GM20000 (cell line): ENCODE results near the gene SCN4B.

Source experiments
- DNase-seq: peaks from one replicate; pipeline ENCODE4 v3.0.0; 2012; ENCODE audit warnings: low spot score
- TF ChIP-seq, protein P1 (sequence below): IDR thresholded peaks from 2 replicates; pipeline ENCODE4 v1.5.1; 2012; ENCODE audit warnings: mild to moderate bottlenecking, control low read depth; ENCODE audit errors: extremely low read depth, missing control alignments

The SCN4B gene

DNA sequence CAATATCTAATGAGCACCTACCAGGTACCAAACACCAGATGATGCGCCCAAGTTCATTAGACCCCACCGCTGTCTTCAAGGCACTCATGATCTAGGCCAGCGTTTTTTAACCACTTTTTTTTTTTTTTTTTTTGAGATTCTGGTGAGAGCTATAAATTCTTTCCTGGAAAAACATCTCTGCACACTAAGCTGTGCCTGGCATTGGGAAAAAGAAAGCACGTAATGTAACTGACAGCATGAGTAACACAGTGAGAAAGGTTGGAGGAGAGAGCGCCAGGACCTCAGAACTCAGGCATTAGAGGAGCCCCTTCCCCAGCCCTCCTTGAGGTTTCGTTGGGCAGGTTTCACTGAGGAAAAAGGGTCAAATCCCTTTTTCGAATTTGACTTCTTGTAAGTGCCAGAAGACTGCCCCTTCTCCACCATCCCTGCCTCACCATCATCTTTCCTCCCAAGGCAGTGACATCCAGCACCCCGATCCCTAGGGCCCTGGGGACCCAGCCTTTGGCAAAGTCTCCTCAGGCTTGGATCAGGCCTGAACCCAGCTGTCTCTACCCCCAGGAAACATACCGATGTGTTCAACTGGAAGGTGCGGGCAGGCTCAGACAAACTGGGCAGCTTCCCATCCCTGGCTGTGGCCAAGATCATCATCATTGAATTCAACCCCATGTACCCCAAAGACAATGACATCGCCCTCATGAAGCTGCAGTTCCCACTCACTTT, 39.8 kb downstream of the SCN4B start:
- TF ChIP-seq, protein P1, sequence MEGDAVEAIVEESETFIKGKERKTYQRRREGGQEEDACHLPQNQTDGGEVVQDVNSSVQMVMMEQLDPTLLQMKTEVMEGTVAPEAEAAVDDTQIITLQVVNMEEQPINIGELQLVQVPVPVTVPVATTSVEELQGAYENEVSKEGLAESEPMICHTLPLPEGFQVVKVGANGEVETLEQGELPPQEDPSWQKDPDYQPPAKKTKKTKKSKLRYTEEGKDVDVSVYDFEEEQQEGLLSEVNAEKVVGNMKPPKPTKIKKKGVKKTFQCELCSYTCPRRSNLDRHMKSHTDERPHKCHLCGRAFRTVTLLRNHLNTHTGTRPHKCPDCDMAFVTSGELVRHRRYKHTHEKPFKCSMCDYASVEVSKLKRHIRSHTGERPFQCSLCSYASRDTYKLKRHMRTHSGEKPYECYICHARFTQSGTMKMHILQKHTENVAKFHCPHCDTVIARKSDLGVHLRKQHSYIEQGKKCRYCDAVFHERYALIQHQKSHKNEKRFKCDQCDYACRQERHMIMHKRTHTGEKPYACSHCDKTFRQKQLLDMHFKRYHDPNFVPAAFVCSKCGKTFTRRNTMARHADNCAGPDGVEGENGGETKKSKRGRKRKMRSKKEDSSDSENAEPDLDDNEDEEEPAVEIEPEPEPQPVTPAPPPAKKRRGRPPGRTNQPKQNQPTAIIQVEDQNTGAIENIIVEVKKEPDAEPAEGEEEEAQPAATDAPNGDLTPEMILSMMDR, result no peak

DNA sequence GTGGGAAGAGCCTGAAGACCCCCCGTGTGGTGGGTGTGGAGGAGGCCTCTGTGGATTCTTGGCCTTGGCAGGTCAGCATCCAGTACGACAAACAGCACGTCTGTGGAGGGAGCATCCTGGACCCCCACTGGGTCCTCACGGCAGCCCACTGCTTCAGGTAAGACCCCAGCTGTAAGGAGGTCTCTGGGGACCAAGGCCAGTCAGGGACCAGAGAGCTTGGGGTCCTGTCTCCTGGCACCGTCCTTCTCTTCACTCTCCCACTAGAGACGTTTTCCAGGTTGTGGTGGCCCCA, 40.9 kb downstream of the SCN4B start:
- TF ChIP-seq, protein P1, result no peak
- no peak for DNase-seq

More for the DNA sequence above, 39.8 kb downstream of the SCN4B start:
- no peak for DNase-seq

DNA sequence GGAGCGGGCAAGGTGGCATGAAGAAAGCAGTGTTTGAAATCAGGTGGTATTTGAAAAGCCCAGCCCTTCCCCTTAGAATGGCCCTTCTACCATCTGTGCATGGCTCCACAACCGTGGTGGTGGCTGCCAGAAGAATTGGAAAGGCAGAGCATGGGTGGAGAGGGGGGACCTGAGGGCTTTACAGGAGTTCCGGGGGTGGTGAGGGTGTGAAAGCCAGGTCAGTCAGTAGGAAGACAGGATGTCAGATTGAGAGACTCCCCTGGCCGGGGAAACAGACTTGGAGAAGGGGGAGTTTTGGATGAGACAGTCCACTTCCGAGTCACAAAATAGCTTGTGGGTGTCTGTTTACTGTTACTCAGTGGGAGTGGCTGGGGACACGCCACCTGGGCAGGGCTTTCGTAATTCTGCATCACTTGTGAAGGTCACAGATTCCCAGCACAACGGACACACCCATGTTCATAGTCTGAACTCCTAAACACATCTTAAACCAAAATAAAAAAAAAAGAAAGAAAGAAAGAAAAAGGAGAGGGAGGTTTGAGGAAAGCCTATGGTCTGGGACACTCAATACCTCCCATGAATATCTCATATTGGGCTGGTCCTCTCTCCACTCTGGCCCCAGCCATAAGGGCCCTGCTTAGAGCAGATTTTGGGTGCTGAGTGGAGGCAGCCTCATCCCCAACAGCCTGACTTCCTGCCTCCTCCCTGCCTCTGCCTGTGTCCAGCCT, 41.4 kb downstream of the SCN4B start:
- TF ChIP-seq, protein P1, result no peak
- DNase-seq, result no peak

DNA sequence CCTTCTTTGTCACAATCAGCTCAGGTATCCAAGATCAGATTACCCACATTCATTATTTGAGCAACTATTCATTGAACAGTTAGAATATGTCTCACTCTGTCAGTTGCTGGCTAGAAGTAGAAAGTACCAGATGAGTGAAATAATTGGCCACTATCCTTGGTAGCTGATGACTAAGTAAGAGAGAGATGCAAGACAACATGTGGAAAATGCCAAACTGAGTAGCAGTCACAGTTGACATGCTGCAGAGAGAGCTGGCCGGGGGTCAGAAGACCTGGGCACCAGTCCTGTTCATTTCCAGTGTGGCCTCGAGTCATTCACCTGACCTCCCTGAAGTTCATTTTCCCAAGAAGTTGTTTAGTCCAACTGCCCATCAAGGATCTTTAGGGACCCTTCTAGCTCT, 43.4 kb downstream of the SCN4B start:
- DNase-seq, result no peak
- TF ChIP-seq, protein P1, result no peak

DNA sequence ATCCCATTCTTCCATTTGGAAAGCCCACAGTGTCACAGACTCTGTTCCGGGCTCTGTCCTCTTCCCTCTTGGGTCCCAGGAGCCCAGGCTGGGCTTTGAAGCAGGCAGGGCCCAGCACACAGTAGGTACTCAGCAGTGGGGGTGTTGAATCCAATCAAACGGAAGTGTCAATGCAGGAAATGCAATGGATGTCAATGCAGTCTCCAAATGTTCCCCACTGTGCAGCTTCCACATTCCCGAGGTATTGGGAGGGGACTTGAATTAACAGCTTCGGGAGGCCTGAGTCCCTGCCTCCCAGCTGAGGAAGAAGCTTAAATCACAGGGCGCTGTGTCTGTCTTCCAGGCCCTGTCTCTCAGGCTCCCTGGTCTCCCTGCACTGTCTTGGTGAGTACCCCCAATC, 44.1 kb downstream of the SCN4B start:
- TF ChIP-seq, protein P1, result no peak
- DNase-seq, result no peak

DNA sequence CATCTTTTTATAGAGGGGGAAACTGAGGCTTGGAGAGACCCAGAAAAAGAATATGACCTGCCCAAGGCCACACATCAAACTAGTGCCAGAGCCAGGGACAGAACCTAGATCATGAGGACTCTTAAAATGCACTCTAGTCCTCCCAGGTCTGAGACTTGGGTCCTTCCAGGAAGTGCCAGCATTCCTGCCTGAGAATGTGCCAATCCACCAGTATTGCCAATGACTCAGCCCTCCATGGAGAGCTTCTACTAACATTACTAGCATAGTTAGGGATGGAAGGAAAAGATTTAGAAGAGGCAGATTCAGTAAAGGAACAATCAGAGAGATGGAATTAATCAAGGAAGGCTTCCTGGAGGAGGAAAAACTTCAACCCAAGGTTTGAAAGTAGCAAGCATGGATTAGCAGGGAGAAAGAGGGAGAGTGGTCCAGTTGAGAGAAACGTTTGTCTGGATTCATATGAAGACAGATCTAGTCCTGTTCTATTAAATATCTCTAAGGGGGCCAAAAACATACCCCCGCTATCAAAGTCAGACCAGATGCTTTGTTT, 45.8 kb downstream of the SCN4B start:
- DNase-seq, result no peak

More for the DNA sequence above, 45.8 kb downstream of the SCN4B start:
- TF ChIP-seq, protein P1, result no peak
